WI38 (cell line): ENCODE results near the gene RILPL1.
"Not testable (repeated sequence)": the region's sequence is repeated elsewhere in the genome, so short reads cannot be mapped to it uniquely, and the experiment has no call there.

ENCODE experiments used
- H3K4me3 ChIP-seq: 2 replicates; pipeline ENCODE4 v1.5.1; 2011; ENCODE audit warnings: low read depth, mild to moderate bottlenecking, control low read depth, low read length
- TF ChIP-seq, protein P1 (sequence below): IDR thresholded peaks from 2 replicates; pipeline ENCODE4 v1.5.1; 2012; ENCODE audit warnings: low read depth, mild to moderate bottlenecking, control low read depth, low read length

Gene RILPL1

DNA sequence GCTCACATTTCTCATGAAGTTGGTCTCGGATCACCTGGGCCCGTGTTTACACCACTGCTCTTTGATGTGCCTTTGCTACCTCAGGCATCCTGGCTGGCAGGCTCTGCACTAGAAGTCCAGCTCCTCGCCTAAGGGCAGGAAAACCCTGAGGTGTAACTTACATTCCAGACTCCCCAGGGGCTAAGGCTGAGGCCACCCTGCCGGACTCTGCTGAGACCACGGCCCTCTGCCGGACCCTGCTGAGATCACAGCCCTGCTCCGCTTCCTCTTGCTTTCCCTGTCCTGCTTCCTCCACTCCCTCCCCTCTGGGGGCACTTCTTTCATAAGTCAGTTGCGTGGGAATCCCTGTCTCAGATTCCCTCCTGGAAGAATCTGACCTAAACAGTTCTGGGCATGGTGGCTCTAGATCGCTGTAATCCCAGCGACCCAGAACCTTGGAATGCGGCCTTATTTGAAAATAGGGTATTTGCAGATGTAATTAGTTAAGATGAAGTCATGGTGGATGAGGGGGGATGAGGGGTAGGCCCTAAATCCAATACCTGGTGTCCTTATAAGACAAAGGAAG is 17.2 kb downstream of the RILPL1 start:
- H3K4me3 ChIP-seq: no peak overlapping the region
- TF ChIP-seq, protein P1, sequence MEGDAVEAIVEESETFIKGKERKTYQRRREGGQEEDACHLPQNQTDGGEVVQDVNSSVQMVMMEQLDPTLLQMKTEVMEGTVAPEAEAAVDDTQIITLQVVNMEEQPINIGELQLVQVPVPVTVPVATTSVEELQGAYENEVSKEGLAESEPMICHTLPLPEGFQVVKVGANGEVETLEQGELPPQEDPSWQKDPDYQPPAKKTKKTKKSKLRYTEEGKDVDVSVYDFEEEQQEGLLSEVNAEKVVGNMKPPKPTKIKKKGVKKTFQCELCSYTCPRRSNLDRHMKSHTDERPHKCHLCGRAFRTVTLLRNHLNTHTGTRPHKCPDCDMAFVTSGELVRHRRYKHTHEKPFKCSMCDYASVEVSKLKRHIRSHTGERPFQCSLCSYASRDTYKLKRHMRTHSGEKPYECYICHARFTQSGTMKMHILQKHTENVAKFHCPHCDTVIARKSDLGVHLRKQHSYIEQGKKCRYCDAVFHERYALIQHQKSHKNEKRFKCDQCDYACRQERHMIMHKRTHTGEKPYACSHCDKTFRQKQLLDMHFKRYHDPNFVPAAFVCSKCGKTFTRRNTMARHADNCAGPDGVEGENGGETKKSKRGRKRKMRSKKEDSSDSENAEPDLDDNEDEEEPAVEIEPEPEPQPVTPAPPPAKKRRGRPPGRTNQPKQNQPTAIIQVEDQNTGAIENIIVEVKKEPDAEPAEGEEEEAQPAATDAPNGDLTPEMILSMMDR: no peak

DNA sequence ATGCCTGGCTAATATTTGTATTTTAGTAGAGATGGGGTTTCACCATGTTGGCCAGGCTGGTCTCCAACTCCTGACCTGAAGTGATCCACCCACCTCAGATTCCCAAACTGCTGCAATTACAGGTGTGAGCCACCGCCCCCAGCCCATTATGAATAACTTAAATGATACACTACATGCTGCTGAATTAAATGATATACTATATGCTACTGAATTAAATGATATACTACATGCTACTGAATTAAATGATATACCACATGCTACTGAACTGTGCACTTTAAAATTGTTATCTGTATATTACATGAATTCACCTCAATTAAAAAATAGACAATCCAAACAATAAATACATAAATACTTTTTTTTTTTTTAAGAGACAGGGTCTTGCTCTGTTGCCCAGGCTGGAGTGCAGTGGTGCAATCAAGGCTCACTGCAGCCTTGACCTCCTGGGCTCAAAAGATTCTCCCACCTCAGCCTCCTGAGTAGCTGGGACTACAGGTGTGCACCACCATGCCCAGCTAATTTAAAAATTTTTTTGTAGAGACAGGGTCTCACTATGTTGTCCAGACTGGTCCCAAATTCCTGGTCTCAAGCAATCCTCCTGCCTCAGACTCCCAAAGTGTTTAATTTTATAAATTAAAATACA is 18.8 kb downstream of the RILPL1 start:
- H3K4me3 ChIP-seq: not testable (repeated sequence)

DNA sequence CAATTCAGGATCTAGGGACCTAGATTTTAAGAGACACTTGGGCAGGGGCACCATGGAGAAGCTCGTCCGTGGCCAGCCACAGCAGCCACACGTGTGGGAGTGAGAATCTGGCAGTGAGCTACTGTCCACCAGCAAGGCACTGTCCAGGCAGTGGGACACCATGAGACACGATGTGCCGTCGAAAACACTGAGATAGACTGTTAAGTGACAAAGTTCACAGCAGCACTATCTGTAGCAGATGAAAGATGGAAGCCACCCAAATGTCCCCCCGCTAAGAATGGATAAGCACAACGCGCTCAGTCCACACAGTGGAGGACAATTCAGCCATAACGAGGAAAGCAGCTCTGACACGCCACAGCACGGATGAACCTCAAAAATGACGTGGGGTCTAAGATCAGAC is 19.7 kb downstream of the RILPL1 start:
- TF ChIP-seq, protein P1: no peak

DNA sequence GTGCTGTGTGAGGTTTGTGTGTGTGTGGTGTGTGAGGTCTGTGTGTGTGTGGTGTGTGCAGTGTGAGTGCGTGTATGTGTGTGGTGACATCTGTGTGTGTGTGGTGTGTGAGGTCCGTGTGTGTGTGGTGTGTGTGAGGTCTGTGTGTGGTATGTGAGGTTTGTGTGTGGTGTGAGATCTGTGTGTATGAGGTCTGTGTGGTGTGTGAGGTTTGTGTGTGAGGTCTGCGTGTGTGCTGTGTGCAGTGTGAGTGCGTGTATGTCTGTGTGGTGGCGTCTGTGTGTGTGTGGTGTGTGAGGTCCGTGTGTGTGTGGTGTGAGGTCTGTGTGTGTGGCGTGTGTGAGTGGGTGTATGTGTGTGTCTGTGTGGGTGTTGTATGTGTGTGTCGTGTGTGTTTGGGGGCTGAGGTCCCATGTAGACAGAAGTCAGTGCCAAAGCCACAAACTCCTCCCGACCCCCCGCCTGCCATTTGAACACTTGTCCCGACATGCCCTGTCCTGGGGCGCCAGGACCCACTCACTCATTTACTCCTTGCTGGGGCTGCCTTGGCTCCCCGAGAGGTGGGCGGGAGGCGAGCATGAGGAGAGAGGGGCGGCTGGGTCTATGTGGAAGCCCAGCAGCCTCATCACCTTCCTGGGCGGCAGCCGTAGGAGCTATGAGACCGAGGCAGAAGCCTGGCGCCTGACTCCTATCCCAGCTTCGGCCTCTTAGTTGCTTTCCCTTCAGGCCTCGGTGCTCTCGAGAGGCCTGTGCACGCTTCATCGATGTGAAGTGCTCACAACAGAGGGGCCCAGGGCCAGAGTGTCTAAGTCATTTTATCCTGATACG is 20.5 kb downstream of the RILPL1 start:
- TF ChIP-seq, protein P1: no peak
- no peak overlapping the region for H3K4me3 ChIP-seq

More for the DNA sequence above, 19.7 kb downstream of the RILPL1 start:
- H3K4me3 ChIP-seq: no peak overlapping the region

DNA sequence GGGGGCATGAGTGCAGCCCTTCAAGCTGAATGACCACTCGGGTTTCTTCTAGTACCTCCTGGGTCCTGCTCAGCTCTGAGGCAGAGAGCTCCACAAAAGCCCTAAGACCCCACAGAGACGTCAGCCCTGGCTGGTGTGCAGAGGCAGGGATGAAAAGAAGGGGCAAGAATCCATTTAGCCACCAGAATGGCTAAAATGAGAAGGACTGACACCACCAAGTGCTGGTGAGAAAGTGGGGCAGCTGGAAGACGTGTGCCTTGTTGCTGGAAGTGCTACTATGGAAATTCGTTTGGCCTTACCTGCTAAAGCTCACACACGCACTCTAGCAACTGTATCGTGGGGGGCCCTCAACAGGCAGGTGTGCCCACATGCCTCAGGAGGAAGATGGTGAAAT is 26.7 kb downstream of the RILPL1 start:
- no peak overlapping the region for H3K4me3 ChIP-seq
- TF ChIP-seq, protein P1: no peak

DNA sequence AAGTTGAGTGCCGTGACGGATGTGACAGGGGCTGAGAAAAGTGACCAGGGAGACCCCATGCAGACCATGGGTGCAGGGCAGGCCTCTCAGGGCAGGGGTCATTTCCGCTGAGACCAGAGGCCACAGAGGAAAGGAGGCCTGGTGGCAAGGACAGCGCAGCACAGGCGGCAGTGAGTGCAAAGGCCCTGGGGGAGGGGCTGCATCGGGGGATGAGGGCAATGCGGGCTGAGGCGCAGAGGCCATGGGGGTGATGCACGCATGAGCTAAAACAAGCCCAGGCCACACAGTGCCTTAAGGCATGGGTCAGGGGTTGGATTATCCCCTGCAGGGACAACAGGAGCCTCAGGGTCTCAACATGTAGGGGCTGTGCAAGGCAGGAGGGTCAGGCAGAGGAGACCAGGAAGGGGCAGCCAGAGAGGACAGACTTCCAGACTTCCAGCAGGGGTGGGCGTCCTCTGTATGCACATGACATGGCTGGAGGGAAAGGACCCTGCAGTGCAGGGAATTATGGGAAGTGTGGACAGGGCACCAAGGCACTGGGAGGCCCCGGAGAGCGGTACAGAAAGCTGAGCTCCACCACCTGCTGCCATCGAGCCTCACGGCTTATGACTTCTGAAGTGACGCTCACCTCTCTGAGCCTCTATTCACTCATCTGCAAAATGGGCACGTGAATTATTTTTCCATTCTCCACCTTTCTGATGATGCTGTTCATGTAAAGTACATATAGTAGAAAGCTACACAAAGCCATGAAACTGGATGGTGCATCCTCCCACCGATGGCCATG is 27.3 kb downstream of the RILPL1 start:
- no peak overlapping the region for H3K4me3 ChIP-seq
- TF ChIP-seq, protein P1: no peak

DNA sequence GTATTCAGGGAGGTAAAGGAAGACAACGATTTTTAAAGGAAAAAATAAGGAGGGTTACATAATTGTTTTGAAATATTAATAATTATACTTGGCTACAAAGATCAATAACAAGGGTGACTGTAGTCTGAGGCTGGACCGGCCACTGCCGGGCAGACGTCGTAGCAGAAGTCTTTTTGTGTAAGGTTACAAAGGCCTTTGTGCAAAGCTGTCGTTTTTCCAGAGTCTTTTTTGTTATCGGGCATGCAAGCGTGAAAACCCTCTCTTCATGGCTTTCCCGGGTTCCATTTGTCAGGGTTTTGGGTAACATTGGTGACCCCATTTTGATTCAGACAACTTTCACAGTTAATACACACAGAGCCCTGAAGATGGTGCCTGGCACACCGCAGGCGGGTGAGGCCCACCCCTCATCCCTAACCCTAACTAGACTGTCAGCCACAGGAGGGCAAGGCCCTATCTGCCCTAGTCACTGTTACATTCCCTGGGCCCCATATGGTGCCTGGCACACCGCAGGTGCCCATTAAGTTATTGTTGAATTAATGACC is 31.3 kb downstream of the RILPL1 start:
- no peak overlapping the region for H3K4me3 ChIP-seq
- TF ChIP-seq, protein P1: no peak
